HL-60 (cell line): ENCODE measurements around the gene SLC17A9.
A peak's percentile ranks its signal among the peaks of the same experiment; 100 is the strongest.

Source experiments
- DNase-seq, 2 experiments: peaks; one replicate each; pipeline ENCODE4 v3.0.0-alpha.2; 2010 to 2020; ENCODE audit warnings: low read depth in 1 of 2, low spot score in 1 of 2
- H3K27ac ChIP-seq: fragments of 250-450 bp; sonication (Bioruptor Pico); replicated peaks from 2 replicates; pipeline ENCODE4 v1.5.1; 2020; ENCODE audit warnings: mild to moderate bottlenecking, moderate library complexity
- H3K27me3 ChIP-seq: fragments of 250-450 bp; sonication (Bioruptor Pico); 2 replicates; pipeline ENCODE4 v1.5.1; 2021; ENCODE audit warnings: mild to moderate bottlenecking, moderate library complexity; ENCODE audit not compliant: insufficient read depth, poor library complexity, severe bottlenecking
- H3K4me3 ChIP-seq: replicated peaks from 2 replicates; pipeline ENCODE4 v1.5.1; 2011; ENCODE audit warnings: mild to moderate bottlenecking, control low read depth, low read length; ENCODE audit not compliant: insufficient read depth
- CTCF ChIP-seq: IDR thresholded peaks from one replicate; pipeline ENCODE4 v1.5.1; 2011; ENCODE audit warnings: low read length, control low read depth, inconsistent platforms; ENCODE audit not compliant: insufficient read depth
- GABPA ChIP-seq: IDR thresholded peaks from 2 replicates; pipeline ENCODE4 v1.6.1; 2012; ENCODE audit warnings: low read depth
- POLR2AphosphoS5 ChIP-seq: IDR thresholded peaks from 2 replicates; pipeline ENCODE4 v1.6.1; 2012; ENCODE audit warnings: low read depth
- REST ChIP-seq: IDR thresholded peaks from 2 replicates; pipeline ENCODE4 v1.6.1; 2012; ENCODE audit warnings: low read depth; ENCODE audit not compliant: insufficient replicate concordance
- SPI1 ChIP-seq: IDR thresholded peaks from 2 replicates; pipeline ENCODE4 v1.6.1; 2012; ENCODE audit warnings: low read depth, mild to moderate bottlenecking, borderline replicate concordance

The SLC17A9 gene

DNA sequence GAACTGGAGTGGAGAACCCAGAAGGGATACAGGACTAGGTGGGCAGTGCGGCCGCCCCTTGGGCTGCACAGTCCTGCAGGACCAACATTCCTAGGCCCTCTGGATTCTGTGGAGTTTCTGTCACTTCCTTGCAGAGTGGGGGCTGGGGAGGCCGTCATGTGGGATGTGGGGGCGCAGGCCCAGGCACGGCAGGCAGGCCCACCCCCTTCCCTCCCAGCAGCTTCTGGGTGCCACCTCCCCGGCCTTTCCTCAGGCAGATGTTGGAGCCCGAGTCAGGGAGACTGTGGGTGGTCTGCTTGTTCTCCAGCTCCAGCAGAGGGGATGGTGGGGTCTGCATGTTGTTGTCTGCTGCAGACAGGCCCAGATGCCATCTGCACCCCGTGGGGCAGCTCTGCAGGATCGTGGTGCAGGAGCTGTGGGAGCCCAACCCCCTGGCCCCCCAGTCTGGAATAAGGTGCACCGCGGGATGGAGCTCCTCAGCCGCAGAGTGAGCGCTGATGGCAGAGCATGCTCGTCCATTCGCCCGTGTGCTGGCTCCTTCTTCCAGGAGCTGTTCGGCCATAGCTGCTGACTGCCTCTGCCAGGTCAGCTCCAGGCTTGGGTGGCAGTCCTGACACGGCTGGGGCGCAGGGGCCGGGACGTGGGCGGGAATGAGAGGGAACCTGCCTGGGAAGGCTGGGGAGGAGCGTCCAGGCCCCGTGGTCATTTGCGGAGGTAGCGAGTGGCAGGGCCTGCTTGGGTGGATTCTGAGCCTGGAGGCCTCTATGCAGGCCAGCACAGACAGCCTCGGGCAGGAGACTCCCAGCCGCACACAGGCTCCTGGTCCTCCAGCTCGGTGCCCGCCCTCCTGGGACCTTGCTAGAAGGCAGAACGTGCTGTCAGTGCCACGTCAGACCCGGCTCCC is 18.1 kb downstream of the SLC17A9 start:
- Histone ChIP-seq H3K27ac (no peak overlapping the region), H3K4me3 (no peak overlapping the region), H3K27me3 (peaks cover 30% of the 10 kb centered on the region)
- DNase-seq, result no peak
- TF ChIP-seq REST (no peak), SPI1 (no peak), GABPA (no peak), CTCF (no peak), POLR2AphosphoS5 (no peak)

DNA sequence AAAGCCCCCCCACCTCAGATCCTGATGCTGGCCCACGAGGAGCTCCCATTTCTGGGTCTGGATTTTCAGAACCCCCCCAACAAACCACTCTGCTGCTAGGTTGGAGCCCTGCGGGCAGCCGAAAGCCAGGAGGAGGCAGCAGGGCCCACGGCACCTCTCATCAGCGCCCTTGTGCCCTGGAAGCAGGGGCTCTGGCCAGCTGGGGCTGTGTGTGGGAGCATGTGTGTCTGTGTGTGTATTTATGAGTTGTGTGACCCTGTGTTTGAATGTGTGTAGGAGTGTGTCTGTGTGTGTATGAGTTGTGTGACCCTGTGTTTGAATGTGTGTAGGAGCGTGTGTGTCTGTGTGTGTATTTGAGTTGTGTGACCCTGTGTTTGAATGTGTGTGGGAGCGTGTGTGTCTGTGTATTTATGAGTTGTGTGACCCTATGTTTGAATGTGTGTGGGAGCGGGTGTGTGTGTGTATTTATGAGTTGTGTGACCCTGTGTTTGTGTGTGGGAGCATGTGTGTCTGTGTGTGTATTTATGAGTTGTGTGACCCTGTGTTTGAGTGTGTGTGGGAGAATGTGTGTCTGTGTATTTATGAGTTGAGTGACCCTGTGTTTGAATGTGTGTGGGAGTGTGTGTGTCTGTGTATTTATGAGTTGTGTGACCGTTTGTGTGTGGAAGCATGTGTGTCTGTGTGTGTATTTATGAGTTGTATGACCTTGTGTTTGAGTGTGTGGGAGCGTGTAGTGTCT is 18.9 kb downstream of the SLC17A9 start:
- Histone ChIP-seq H3K4me3 (no peak overlapping the region), H3K27me3 (peaks cover 31% of the 10 kb centered on the region), H3K27ac (no peak overlapping the region)
- TF ChIP-seq SPI1 (no peak), GABPA (no peak), REST (no peak), POLR2AphosphoS5 (no peak), CTCF (no peak)
- DNase-seq, result no peak

- Histone ChIP-seq H3K27me3 (peaks cover 36% of the 10 kb centered on the region), H3K4me3 (no peak overlapping the region), H3K27ac (no peak overlapping the region)
- peak; percentile 78 to 90 for DNase-seq
- TF ChIP-seq CTCF (peak; percentile 91), GABPA (no peak)
Observed at GRCh38 chr20:62971950-62972844, 19.7 kb downstream of the SLC17A9 start.
